GM23248 (cell line): ENCODE results near the gene MYZAP. TPM values are rescaled to one million over a fixed set of nuclear protein-coding genes. Genes with fewer than 3 reads are reported as not detected.
A peak's percentile ranks its signal among the peaks of the same experiment; 100 is the strongest.

Experiments used
- DNase-seq: peaks from one replicate; pipeline ENCODE4 v3.0.0-alpha.2; 2015
- H2AFZ ChIP-seq: fragments of 200-600 bp; sonication (generic); 2 replicates; pipeline ENCODE4 v1.6.1; 2016; ENCODE audit warnings: antibody characterized with exemption
- H3F3A ChIP-seq: fragments of 200-600 bp; sonication (generic); 2 replicates; pipeline ENCODE4 v1.6.1; 2016; ENCODE audit warnings: mild to moderate bottlenecking, antibody characterized with exemption, mixed run types; ENCODE audit not compliant: insufficient read depth
- H3K27ac ChIP-seq: fragments of 200-600 bp; sonication (generic); 2 replicates; pipeline ENCODE4 v1.5.1; 2016; ENCODE audit warnings: mild to moderate bottlenecking
- H3K27me3 ChIP-seq: fragments of 200-600 bp; sonication (generic); replicated peaks from 2 replicates; pipeline ENCODE4 v1.6.1; 2016; ENCODE audit warnings: mild to moderate bottlenecking; ENCODE audit not compliant: insufficient read depth
- H3K36me3 ChIP-seq: fragments of 200-600 bp; sonication (generic); 2 replicates; pipeline ENCODE4 v1.6.1; 2016; ENCODE audit warnings: low read depth, mild to moderate bottlenecking
- H3K4me1 ChIP-seq: fragments of 200-600 bp; sonication (generic); 2 replicates; pipeline ENCODE4 v1.6.1; 2016; ENCODE audit warnings: mild to moderate bottlenecking; ENCODE audit not compliant: insufficient read depth
- H3K4me2 ChIP-seq: fragments of 200-600 bp; sonication (generic); one replicate; pipeline ENCODE4 v1.6.1; 2016; ENCODE audit warnings: mild to moderate bottlenecking; ENCODE audit not compliant: unreplicated experiment
- H3K4me3 ChIP-seq: fragments of 200-600 bp; sonication (generic); 2 replicates; pipeline ENCODE4 v1.5.1; 2016; ENCODE audit warnings: mild to moderate bottlenecking
- H3K79me2 ChIP-seq: fragments of 200-600 bp; sonication (generic); 2 replicates; pipeline ENCODE4 v1.6.1; 2016; ENCODE audit warnings: mild to moderate bottlenecking; ENCODE audit not compliant: insufficient read depth
- H3K9ac ChIP-seq: fragments of 200-600 bp; sonication (generic); 2 replicates; pipeline ENCODE4 v1.6.1; 2016; ENCODE audit warnings: mild to moderate bottlenecking
- H3K9me2 ChIP-seq: fragments of 200-600 bp; sonication (generic); 2 replicates; pipeline ENCODE4 v1.6.1; 2016; ENCODE audit warnings: mixed run types, mild to moderate bottlenecking, moderate library complexity; ENCODE audit not compliant: insufficient read depth
- H3K9me3 ChIP-seq: fragments of 200-600 bp; sonication (generic); one replicate; pipeline ENCODE4 v1.6.1; 2017; ENCODE audit warnings: low read depth
- H4K20me1 ChIP-seq: fragments of 200-600 bp; sonication (generic); 2 replicates; pipeline ENCODE4 v1.6.0; 2016; ENCODE audit not compliant: insufficient read depth
- EZH2 ChIP-seq: fragments of 200-600 bp; sonication (generic); IDR thresholded peaks from 2 replicates; pipeline ENCODE4 v1.6.1; 2018; ENCODE audit warnings: antibody characterized with exemption, mild to moderate bottlenecking; ENCODE audit not compliant: insufficient read depth, poor library complexity, severe bottlenecking
- EZH2phosphoT487 ChIP-seq: fragments of 200-600 bp; sonication (generic); IDR thresholded peaks from 2 replicates; pipeline ENCODE4 v1.6.1; 2018; ENCODE audit warnings: antibody characterized with exemption, moderate library complexity, mild to moderate bottlenecking, low read depth; ENCODE audit not compliant: insufficient read depth
- WGBS, 2 experiments: methylation state at CpG; one replicate each; pipeline ENCODE4 v1.1.6; 2015 to 2017; ENCODE audit warnings: low lambda C conversion rate in 2 of 2, low coverage in 1 of 2; ENCODE audit errors: missing lambda C conversion rate in 2 of 2; 5-methylcytosine and 5-hydroxymethylcytosine counted together
- in situ Hi-C: fragments of 300-500 bp; cut with MboI; formaldehyde crosslinking; loops from 2 replicates; pipeline ENCODE4 v1.15.0; 2020
- polyA plus RNA-seq: library from polyadenylated mRNA; unstranded; fragments of >200 nt; fragmentation: Nextera tagmentation; extraction: Ambion mirVana; gene quantifications from 2 replicates; pipeline ENCODE4 v1.2.1, GENCODE V29; 2016
- total RNA-seq: library from RNA; depleted of rRNA; stranded (reverse); fragments of >200 nt; shearing (Covaris generic); gene quantifications from 2 replicates; pipeline ENCODE4 v1.2.3, GENCODE V29; 2014

Gene MYZAP
- total and polyA plus RNA-seq, 2 experiments from 2014 or later = 0.11 TPM; not detected in 1

- Histone ChIP-seq H3K9ac (no peak overlapping the region), H3K4me3 (no peak overlapping the region), H3K4me2 (no peak overlapping the region), H3F3A (0 out of 2 replicates have a peak, but pooled peaks cover 7% of the 10 kb centered on the region), H4K20me1 (no peaks in the 10 kb centered on the region), H3K79me2 (no peaks in the 10 kb centered on the region), H3K9me2 (no peaks in the 10 kb centered on the region), H3K9me3 (no peaks in the 10 kb centered on the region), H3K36me3 (no peaks in the 10 kb centered on the region), H2AFZ (no peak overlapping the region), H3K27ac (no peak overlapping the region), H3K27me3 (no peaks in the 10 kb centered on the region), H3K4me1 (peaks cover 14% of the 10 kb centered on the region)
- peak; percentile 36 for DNase-seq
- 93 to 95% methylated on average over 8 of the region's 8 CpGs for WGBS, 2 experiments
- in situ Hi-C loops = no loop called here
- TF ChIP-seq EZH2 = no peak
These were observed 136.7 kb downstream of the MYZAP start for GRCh38 chr15:57728436-57728835.

DNA sequence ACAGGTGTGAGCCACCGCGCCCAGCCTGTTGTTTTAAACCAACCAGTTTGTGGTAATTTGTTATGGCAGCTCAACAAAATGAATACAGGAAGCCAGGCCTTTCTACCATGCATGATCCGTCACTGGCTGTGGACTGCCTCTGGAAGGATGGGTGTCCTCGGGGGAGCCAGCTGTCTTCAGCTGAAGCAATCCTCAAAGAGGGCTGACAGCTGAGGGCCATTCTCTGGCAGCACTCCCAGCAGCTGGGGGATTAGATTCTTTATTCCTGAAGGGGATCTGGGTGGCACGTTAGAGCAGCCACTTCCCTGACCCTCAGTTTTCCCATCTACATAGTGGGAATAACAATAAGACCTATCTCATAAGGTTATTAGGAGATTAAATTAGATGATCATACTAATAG is 139.2 kb downstream of the MYZAP start:
- H3K9ac ChIP-seq = no peak overlapping the region
- H3K79me2 ChIP-seq = no peaks in the 10 kb centered on the region
- TF ChIP-seq EZH2phosphoT487 (no peak), EZH2 (no peak)
- no peak for DNase-seq
- no peaks in the 10 kb centered on the region for H3K9me3 ChIP-seq
- 0 out of 2 replicates have a peak, but pooled peaks cover 7% of the 10 kb centered on the region for H3F3A ChIP-seq
- no peak overlapping the region for H3K27ac ChIP-seq
- peaks cover 14% of the 10 kb centered on the region for H3K4me1 ChIP-seq
- no peak overlapping the region for H3K4me2 ChIP-seq
- 87 to 91% methylated on average over 5 of the region's 5 CpGs for WGBS, 2 experiments
- H3K27me3 ChIP-seq = no peaks in the 10 kb centered on the region
- H3K9me2 ChIP-seq = no peaks in the 10 kb centered on the region
- no peak overlapping the region for H3K4me3 ChIP-seq
- H4K20me1 ChIP-seq = no peaks in the 10 kb centered on the region
- H2AFZ ChIP-seq = no peak overlapping the region
- no peaks in the 10 kb centered on the region for H3K36me3 ChIP-seq
- in situ Hi-C loops = no loop called here

- no peaks in the 10 kb centered on the region for H3K79me2 ChIP-seq
- H3F3A ChIP-seq = 0 out of 2 replicates have a peak, but pooled peaks cover under 1% of the 10 kb centered on the region
- TF ChIP-seq EZH2 (no peak), EZH2phosphoT487 (no peak)
- no peak overlapping the region for H2AFZ ChIP-seq
- H3K36me3 ChIP-seq = no peaks in the 10 kb centered on the region
- H3K4me1 ChIP-seq = peaks cover 8% of the 10 kb centered on the region
- H3K27ac ChIP-seq = no peak overlapping the region
- H3K4me2 ChIP-seq = no peak overlapping the region
- no peak overlapping the region for H3K4me3 ChIP-seq
- WGBS, 2 experiments = 79 to 80% methylated on average over 6 of the region's 6 CpGs
- H3K9me3 ChIP-seq = no peaks in the 10 kb centered on the region
- no peaks in the 10 kb centered on the region for H3K27me3 ChIP-seq
- DNase-seq = no peak
- no peaks in the 10 kb centered on the region for H4K20me1 ChIP-seq
- no peak overlapping the region for H3K9ac ChIP-seq
- no peaks in the 10 kb centered on the region for H3K9me2 ChIP-seq
- in situ Hi-C loops = no loop called here
These were observed 139.9 kb downstream of the MYZAP start for GRCh38 chr15:57731530-57732103.

GRCh38 chr15:57732526-57733331 is 141.0 kb downstream of the MYZAP start:
- Histone ChIP-seq H3K9me2 (no peaks in the 10 kb centered on the region), H3K9me3 (no peaks in the 10 kb centered on the region), H3K9ac (no peak overlapping the region), H3K36me3 (no peaks in the 10 kb centered on the region), H3K4me1 (peaks cover 3% of the 10 kb centered on the region; the same call in 1 of the 2 replicates), H4K20me1 (no peaks in the 10 kb centered on the region), H2AFZ (0 out of 2 replicates have a peak overlapping the region, but pooled peaks have one; percentile 10), H3K79me2 (no peaks in the 10 kb centered on the region), H3K27ac (no peak overlapping the region), H3F3A (no peaks in the 10 kb centered on the region), H3K4me2 (no peak overlapping the region), H3K27me3 (no peaks in the 10 kb centered on the region), H3K4me3 (no peak overlapping the region)
- DNase-seq = peak; percentile 69
- TF ChIP-seq EZH2phosphoT487 = no peak
- TF ChIP-seq EZH2 = no peak
- in situ Hi-C loops = no loop called here
- WGBS, 2 experiments = 40 to 46% methylated on average over 12 of the region's 12 CpGs
